Measurements from ENCODE around the gene HJURP.

The HJURP gene

DNA sequence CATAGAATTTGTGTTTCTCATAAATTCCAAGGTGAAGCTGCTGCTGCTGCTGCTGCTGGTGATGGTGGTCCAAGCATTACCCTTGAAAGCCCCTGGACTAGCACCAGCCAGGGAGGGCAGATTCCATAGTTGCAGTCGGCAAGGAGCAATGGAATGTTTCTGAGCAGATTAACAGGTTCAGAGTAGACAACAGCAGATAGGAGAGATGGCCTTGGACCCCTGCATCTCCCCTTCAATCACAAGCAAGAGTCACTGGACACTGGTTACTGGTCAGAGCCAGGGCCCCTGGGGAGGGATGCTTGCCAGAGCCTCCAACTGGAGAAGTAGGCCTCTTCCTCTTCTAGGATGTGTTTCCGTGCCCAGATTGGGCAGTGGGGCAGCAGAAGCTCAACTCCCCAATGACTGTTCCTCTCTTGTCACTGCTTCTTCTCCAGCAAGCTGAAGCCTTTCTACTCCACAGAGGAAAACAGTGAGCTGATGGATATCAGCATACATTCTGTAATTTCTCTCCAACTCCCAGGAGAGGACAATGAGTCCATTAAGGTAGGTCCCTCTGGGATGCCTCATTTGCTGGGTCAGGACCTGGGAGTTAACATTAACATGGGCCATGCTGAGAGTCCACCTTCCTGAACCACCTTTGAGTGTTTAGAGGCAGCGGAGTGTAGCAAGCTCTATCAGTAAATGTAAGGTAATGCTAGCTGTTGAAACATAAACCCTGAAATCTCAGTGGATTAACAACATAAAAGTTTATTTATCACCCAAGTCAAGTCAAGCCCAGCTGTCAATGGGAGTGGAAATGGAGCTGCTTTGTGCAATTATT is 40.9 kb downstream of the HJURP start:
- DNase-seq = no peak

DNA sequence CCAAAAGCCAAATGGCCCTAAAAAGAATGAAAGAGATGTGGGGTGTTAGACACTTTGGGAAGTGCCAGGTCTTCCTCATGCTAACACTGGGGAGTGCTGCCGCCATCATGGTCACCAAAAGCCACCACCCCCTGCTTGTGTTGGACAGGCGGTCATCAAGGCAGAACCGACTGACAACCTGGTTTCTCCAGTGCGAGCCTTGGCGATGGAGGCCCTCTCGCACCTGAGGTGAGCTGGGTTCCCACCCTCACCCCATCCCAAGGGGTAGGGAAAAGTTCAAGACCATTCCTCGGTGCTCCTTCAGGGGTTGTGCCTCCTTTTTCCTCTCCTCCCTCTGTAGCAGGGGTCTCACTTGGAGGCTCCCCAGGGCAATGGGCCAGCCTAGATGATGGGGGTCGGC is 42.6 kb downstream of the HJURP start:
- DNase-seq = no peak

DNA sequence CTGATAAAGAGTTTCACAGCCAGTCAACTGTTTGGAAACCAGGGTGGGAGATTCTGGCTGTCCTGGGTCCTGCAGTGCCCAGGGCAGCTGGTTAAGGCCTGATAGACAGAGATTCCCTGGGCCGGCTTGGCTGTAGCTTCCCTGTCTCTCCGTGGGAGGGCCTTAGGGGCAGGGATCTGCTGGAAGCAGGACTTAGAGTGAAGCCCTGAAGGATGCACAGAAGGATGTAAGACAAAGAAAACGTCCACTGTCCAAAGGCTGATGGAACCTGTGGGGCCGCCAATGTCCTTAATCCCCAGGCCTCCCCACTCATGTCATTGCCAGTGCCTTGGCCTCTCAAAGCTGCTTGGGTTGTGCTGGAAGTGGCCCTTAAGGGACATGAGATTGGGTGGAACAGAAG is 43.2 kb downstream of the HJURP start:
- no peak for DNase-seq

DNA sequence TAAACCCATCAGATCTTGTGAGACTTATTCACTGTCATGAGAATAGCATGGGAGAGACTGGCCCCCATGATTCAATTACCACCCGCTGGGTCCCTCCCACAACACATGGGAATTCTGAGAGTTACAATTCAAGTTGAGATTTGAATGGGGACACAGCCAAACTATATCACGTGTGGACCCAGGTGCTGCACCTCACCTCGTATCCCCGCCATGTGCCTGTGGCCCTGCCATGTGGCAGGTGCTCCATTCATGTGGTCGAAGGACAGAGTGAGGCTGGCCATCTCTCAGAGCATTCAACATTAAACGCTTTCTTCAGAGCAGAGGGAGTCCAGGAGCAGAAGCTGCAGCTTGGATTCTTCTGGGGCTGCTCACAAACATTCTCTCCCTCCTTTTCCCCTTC is 44.0 kb downstream of the HJURP start:
- DNase-seq = no peak

DNA sequence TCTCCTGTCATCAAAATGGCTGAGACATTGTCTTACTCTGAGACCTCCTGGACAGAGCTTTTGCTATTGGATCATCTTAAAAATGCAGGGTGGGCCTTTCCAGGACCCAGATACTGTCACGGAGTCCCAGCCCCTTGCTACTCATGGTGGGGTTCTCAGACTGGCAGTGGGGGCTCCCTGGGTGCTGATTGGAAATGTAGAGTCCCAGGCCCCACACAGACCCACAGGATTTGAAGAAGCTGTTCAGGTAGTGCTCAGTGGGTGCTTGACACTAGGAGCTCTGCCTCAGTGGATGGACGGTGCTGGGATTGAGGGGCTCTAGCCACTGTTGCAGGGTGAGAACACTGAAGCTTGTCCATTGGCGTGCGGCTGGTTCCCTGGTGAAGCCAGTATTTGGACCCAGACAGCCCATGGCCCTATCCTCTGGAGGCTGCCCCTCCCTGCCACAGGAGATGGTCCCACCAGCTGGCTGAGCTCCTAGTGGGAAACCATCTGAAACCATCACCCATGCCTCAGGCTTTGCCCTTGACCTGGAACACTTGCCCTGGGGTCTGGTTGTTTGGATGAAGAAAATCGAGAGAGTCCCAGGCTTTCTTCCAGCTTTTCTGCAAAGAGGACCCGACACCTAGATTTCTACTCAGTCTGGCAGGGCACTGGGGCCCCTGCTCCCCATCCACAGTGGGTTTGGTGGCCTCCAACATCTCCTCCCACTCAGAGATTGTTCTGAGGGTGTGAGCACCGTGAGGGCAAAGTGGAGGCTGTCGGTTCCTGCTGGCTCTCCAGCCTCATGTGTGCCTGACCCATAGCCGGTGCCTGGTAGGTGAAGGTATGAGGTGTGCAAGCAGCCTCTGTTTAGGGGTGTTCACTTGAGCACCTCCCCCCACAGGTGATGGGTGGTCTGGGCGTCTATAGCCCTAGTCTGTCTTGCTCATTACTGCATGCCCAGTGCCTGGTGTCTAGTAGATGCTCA is 46.1 kb downstream of the HJURP start:
- no peak for DNase-seq

DNA sequence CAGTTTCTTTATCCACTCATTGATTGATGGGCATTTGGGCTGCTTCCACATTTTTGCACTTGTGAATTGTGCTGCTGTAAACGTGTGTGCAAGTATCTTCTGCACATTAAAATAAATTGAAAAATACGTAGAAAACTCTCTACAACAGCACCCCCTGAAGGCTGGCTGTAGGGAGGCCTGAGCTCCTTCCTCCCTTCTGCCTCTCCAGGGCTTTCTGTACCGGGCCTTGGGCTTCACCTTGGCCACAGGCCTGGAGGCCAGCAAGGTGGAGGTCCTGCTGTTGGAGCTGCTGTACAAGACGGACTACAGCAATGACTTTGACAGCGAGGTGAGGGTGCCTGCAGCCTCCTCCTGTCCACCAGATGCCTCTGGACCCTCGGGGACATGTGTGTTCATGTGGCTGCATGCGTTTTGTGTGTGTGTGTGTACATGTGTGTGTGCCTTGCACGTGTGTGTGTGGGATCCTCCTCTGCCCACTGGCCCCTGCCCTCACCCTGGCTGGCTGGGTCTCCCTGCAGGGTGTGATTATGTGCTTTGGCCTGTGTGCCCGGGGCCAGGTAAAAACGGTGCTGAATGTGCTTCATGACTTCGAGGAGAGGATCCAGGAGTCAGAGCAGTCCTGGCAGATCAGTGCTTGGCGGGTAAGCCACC is 47.0 kb downstream of the HJURP start:
- DNase-seq = no peak

DNA sequence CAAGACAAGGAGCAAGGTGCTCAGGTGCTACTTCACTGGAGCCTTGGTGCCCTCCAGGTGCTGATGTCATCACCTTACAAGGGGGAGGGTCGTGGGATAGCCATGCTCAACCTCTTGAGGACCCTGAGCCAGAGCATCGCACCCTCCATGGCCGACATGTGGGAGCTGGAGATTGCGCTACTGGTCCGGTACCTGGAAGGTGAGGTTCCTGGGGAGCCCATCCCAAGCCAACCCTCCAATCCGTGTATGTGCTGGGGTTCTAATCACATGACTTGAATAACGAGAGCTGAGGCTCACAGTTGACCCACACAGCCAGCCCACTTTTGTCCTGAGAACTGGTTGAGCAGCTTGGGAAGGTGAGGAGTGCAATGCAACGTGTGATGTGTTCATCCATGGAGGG is 50.3 kb downstream of the HJURP start:
- no peak for DNase-seq

DNA sequence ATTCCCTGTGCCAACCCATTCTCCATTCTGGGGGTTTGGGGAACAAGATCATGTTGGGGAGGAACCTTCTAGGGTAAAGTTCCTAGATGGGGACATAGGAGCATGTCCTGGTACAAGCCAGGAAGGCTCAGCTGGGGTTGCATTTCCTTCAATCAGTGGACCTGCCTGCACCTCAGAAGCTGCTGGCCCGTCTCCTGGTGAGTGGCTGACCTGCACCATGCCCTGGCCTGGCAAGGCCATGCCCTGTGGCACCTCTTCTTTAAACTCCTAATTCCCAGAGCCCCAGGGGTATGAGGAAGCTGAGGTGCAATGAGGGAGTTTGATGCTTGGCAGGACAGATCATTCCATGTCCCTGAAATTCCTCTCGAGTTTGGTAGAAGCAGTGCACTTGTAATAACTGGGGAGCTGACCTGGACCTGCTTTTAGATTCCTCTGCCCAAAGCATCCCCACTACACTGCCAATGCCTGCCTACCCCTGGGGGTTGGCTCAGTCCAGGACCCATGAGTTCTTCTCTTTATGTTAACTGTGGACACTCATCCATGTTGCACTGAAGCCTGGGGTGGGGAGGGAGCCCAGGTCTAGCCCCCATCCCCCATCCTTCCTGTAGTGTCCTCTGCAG is 50.9 kb downstream of the HJURP start:
- DNase-seq = no peak

DNA sequence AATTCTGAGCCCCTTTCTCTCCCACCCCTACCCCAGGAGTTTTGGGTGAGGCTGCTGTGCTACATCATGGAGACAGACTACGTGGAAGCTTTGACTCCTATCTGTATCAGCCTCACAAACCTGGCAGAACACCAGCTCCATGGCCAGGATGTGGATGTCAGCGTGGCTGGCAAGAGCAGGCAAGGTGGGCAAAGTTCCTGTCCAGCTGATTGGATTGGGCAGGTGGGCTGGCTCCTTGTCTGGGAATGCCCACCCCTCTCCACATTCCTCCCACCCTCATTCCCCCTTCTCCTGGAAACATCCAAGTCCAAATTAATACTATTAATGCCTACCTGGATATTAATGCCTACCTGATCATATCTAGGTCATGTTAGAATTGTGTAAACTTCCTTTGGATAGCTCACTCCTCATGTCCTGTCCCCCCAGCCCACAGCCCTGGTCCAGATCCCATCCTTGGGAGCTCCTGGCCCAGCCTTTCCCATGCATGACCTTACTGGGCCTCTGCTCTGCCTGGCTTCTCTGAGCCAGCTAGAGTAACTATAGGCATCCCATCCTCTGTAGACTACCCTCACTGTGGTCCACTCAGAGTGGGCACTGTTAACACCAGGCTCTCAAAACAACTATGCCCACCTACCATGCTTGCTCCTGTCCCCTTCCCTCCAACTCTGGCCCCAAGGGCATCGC is 52.1 kb downstream of the HJURP start:
- no peak for DNase-seq

DNA sequence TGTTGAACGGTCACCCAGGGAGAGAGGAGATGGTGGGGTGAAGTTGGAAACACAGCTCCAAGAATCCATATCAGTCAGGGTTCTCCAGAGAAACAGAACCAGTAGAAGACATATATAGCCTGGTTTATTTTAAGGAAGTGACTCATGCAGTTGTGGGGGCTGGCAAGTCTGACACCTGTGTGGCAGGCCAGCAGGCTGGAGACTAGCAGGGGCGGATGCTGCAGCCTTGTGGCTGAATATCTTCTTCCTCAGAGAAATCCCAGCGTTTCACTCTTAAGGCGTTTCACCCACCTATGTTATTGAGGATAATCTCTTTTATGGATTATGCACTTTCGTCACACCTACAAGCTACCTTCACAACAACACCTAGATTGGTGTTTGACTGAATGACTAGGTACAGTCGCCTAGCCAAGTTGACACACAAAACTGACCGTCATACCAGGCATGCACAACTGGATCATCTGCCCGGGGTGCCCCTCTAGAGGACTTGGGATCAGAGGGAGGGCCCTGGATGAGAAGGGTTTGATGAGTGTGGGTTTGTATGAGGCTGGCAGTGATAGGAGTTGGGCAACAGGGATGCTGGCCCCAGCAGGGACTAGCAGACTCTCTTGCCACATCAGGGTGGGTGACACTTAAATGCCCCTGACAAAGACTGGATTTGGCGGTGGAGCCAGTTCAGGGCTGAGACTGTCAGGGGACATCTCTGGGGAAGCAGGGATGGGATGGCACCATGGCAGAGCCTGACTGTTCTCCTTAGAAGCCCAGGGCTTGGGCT is 52.8 kb downstream of the HJURP start:
- no peak for DNase-seq

DNA sequence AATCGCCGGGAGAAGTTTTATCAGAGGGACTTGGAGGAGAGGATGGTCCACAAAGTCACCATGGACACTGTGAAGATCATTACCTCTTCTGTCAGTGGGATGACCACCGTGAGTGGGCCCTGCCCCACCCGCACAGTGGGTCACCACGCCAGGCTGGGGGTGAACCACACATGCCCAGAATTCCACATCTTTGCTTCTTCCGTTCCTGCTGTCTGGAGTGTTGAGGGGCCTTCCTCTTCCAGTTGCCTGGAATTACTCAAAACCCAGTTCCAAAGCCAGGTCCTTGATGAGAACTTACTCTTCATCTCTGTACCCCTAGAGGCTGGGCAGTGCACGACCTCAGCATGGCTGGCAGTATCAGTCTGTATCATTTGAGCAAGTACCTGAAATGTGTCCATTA is 54.1 kb downstream of the HJURP start:
- no peak for DNase-seq

DNA sequence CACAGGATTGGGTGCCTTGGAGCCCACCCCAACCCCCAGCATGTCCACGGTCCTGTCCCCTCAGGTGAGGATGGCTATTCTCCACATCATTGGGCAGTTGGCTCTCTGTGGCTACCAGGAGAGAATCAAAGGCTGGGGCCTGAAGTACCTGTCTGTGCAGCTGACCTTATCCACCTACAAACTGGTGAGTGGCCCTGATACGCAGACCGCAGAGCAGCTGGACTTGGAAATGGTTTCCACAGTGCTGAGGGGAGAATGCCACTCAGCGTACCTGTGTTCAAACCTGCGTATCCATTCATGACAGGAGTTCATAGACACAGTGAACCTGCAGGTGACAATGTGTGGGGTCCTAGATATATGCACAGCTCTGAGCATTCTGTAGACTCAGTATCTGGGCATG is 54.6 kb downstream of the HJURP start:
- DNase-seq = no peak

DNA sequence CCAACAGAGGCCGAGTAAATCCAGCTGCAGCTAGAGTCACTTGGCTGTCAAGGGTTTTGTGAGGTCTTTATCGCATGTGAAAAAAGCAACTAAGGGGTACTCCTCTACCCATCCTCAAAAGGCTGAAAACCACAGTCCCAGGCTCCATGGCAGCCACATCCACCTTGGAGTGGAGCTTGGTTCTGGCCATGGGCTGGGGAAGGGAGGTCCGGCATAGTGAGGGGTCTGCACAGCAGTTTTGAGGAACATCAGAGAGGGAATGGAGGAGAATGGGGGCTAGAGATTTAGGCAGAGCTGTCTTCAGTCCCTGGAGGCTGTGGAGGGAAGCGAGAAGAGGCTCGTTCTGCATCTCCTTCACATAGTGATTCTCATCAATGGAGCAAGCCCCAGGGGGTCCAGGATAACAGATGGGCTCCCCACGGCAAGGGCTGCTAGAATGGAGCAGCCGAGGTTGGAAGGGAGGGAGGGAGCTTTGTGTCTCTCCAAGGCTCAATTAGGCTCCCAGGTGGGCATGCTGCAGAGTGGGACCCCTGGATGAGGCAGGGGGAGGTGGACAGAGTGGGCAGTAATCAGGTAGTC is 55.2 kb downstream of the HJURP start:
- DNase-seq = no peak

DNA sequence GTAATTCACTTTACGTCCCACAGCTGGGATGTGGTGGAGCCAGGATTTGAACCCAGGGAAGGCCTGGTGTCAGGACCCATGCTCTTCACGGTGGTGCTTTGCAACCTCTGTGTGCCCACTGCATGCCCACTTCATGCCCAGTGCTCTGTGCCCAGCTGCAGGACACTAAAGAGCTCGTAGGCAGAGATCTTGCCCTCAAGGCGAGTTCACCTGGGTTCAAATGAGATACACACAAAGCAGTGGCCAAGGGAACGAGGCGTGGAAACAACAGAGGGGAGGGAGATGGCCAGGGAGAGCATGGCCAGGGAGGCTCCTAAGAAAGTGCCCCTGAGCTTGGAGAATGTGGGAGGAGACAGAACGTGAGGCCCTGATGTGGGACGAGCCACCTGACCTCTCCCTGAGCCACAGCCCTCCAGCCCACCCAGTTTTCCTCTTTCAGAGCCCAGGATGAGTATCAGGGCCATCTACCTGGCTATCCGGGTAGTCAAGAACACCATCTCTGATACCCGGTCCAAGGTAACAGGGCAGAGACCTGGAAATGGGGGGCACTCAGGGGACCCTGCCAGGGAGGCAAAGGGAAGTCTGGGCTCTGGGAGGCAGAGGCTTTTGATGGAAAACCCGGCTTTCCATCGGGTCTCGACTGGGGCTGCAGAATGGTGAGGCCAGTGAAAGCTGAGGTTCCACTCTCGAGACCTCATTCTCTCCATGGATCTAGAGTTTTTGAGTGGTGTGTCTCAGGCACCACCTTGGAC is 55.8 kb downstream of the HJURP start:
- no peak for DNase-seq

DNA sequence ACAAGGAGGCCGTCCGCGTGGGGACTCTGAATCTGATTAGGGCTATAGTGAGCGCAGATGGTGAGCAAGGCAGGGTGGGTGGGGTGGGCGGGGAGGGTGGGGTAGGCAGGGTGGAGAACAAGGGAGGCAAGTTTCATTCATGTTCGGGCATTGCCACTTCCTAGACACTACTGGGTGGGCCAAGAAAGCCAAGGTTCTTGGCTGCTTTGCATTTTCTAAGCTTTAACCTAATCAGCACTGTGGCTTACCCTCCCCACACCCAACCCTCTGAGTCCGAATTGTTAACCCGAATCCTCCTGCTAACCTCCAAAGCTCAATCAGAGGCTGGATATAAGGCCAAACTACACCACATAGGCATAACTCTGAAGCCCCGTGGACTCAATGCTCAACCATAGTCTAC is 58.1 kb downstream of the HJURP start:
- no peak for DNase-seq

DNA sequence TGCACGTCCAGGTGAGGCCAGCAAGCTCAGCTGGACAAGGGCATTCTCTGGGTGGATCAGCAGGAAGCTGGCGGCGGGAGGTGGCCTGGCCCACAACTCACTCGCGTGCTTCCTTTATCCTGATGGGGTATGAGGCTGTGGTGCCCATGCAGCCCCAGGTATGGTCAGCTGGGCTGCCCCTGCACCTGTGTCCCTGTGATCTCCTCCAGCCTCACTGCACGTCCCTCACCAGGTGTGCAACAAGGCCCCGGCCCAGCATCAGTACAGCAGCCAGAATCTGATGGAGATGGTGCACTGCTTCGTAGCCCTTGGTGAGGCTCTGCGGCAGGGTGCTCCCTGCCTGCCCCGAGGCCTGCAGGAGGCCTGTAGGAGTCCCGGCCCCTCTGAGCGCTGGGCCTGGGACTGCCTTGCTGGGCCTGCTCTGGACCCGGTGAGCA is 58.6 kb downstream of the HJURP start:
- DNase-seq = no peak

DNA sequence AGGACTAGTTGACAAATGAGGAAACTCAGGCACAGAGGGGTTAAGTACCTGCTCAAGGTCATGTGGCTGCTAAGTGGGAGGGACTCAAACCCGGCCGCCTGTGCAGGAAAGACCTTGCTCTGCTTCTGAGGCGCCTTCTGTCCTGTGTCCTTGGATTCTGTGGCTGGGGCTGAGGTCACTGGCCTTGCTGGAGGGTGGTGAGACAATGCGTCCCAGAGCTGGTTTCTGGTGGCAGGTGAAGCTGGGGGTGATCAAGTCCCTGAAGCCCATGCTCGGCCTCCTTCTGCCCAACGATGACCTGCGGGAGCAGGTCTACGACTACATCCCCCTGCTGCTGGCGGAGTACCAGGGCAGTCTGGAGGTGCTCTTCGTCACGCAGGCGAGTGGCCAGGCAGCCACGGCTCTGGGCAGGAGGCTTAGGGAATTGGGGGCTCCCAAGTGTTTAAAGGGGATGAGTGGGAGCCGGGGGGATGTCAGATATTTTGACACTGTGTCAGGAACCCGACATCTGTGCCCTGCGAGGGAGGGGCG is 60.1 kb downstream of the HJURP start:
- no peak for DNase-seq

DNA sequence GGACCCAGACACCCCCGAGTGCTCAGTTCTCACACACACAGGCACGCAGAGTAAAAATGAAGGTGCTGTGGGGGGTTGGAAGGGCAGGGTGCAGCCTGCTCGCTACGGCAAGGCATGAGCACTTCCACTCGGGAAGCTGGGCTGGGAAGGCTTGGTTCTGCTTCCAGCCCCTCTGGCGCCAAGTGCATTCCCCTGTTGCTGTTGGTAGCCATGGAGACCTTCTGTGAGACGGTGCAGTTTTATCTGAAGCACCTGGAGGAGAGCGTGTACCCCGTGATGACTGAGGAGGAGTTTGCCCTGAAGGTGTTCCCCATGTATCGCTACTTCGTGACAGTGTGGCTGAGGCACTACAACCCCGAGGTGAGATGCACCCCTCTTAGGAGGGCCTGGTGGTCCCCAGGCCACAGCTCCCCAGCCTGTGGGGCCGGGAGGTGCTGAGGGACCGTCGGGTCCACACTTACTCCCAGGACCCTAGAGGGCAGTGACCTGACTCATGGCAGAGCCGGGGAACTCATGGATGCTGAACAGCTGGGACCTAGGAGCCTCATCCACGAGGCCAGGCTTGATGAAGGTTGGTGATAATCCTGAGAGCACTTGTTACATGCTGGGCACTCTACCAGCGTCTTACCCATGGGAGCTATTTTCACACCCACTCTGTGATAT is 60.7 kb downstream of the HJURP start:
- no peak for DNase-seq

DNA sequence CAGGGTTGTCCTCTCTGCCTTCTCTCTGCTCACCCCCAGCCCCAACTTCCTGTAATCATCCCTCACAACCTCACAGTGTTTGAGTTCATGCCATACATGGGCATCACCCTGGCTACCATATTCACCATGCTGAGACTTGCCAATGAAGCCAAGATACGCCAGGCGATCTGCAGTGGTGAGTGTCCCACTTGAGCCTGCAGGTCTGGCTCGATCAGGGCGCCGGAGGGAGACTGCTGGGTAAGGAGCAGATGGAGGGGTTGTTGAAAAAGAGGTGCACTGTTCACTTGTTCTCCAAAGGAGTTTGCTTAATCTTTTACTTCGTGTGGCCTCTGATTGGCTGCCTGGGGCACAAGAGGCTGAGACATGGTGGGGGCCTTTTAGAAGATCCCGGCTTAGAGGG is 61.6 kb downstream of the HJURP start:
- DNase-seq = no peak
